H1 (cell line): ENCODE data around the gene PXDN. TPM values are rescaled to one million over a fixed set of nuclear protein-coding genes. Genes with fewer than 3 reads are reported as not detected.

Source experiments
- CTCF ChIA-PET: fragments of 300-600 bp; sonication (Branson Sonifier 250); formaldehyde crosslinking; loops from one replicate; lab custom pipeline; 2021; ENCODE audit not compliant: partially characterized antibody; lab: Charles Lee
- POLR2A ChIA-PET: fragments of 300-600 bp; sonication (Branson Sonifier 250); formaldehyde crosslinking; loops from one replicate; lab custom pipeline; 2021; ENCODE audit warnings: inconsistent platforms; ENCODE audit not compliant: partially characterized antibody; lab: Charles Lee
- DNase-seq, 2 experiments: peaks; one replicate each; pipeline versions ENCODE4 v3.0.0 to v3.0.0-alpha.2; 2010 to 2022; ENCODE audit warnings: low spot score in 2 of 2, low read depth in 1 of 2, mixed read lengths in 1 of 2
- FAIRE-seq: peaks from 2 replicates; lab custom pipeline; 2011; peaks lifted over from hg19 to GRCh38; lab: Jason Lieb, UNC
- H2AFZ ChIP-seq: 2 replicates; pipeline ENCODE4 v1.8.1; 2012; ENCODE audit warnings: low read length, inconsistent platforms
- H2AK5ac ChIP-seq: 2 replicates; pipeline ENCODE4 v1.6.1; 2013; ENCODE audit warnings: low read depth, low read length
- H2BK120ac ChIP-seq: replicated peaks from 2 replicates; pipeline ENCODE3; 2013; ENCODE audit warnings: low read depth, low read length, inconsistent platforms
- H2BK12ac ChIP-seq: 2 replicates; pipeline ENCODE4 v1.6.1; 2013; ENCODE audit warnings: low read depth, low read length
- H2BK15ac ChIP-seq: 2 replicates; pipeline ENCODE4 v1.6.1; 2013; ENCODE audit warnings: low read length
- H2BK20ac ChIP-seq: 2 replicates; pipeline ENCODE4 v1.6.1; 2013; ENCODE audit warnings: low read length
- H2BK5ac ChIP-seq: 2 replicates; pipeline ENCODE4 v1.6.1; 2013; ENCODE audit warnings: low read depth, low read length
- H3K14ac ChIP-seq: 2 replicates; pipeline ENCODE4 v1.6.1; 2013; ENCODE audit warnings: inconsistent platforms; ENCODE audit not compliant: insufficient read length
- H3K18ac ChIP-seq: 2 replicates; pipeline ENCODE4 v1.6.1; 2013; ENCODE audit warnings: low read length; ENCODE audit errors: extremely low read depth
- H3K23ac ChIP-seq: 2 replicates; pipeline ENCODE4 v1.6.1; 2013; ENCODE audit warnings: inconsistent platforms; ENCODE audit not compliant: insufficient read length
- H3K23me2 ChIP-seq: 2 replicates; pipeline ENCODE4 v1.6.1; 2013; ENCODE audit warnings: low read depth, low read length
- H3K27ac ChIP-seq: 2 replicates; pipeline ENCODE4 v1.6.1; 2011; ENCODE audit warnings: low read depth, low read length, inconsistent platforms
- H3K27me3 ChIP-seq, 4 experiments: replicated peaks in 1 of 4; 1 replicate in 1 of 4; 2 replicates in 3 of 4; pipeline versions ENCODE4 v1.6.1 to v1.8.1; 2011 to 2013; ENCODE audit warnings: low read length in 3 of 4, mild to moderate bottlenecking in 3 of 4, inconsistent platforms in 2 of 4, mixed read lengths in 2 of 4, moderate library complexity in 1 of 4; ENCODE audit not compliant: control insufficient read depth in 3 of 4, insufficient read depth in 3 of 4; ENCODE audit errors: extremely low read depth in 1 of 4
- H3K36me3 ChIP-seq, 4 experiments: 2 replicates each; pipeline versions ENCODE4 v1.6.1 to v1.8.1; 2011 to 2013; ENCODE audit warnings: mild to moderate bottlenecking in 4 of 4, low read length in 3 of 4, moderate library complexity in 2 of 4, control low read depth in 1 of 4, inconsistent platforms in 1 of 4; ENCODE audit not compliant: insufficient read depth in 4 of 4, control insufficient read depth in 2 of 4
- H3K4ac ChIP-seq: replicated peaks from 2 replicates; pipeline ENCODE3; 2013; ENCODE audit warnings: low read length, low read depth, mixed read lengths, inconsistent platforms; ENCODE audit not compliant: insufficient read length
- H3K4me1 ChIP-seq, 4 experiments: replicated peaks in 1 of 4; 1 replicate in 1 of 4; 2 replicates in 3 of 4; pipeline versions ENCODE4 v1.6.1 to v1.8.1; 2011 to 2013; ENCODE audit warnings: low read length in 3 of 4, inconsistent platforms in 2 of 4, mixed read lengths in 1 of 4; ENCODE audit not compliant: insufficient read depth in 4 of 4, control insufficient read depth in 3 of 4
- H3K4me2 ChIP-seq, 2 experiments: 2 replicates each; pipeline versions ENCODE4 v1.6.1 to v1.8.1; 2011 to 2013; ENCODE audit warnings: low read depth in 2 of 2, low read length in 2 of 2, control low read depth in 1 of 2, inconsistent platforms in 1 of 2, mild to moderate bottlenecking in 1 of 2; ENCODE audit not compliant: insufficient read depth in 1 of 2
- H3K4me3 ChIP-seq, 4 experiments: fragments of 200-600, 300-600 bp in 1 of 4; sonication (generic), shearing (Covaris generic), sonication (Bioruptor Twin) in 1 of 4; 2 replicates each; pipeline versions ENCODE4 v1.5.1 to v1.8.1; 2011 to 2016; ENCODE audit warnings: low read length in 4 of 4, low read depth in 3 of 4, control low read depth in 2 of 4, inconsistent platforms in 2 of 4, mild to moderate bottlenecking in 2 of 4, mixed read lengths in 1 of 4, moderate library complexity in 1 of 4; ENCODE audit not compliant: insufficient read depth in 2 of 4; ENCODE audit errors: extremely low read depth in 1 of 4
- H3K56ac ChIP-seq: replicated peaks from 2 replicates; pipeline ENCODE3; 2013; ENCODE audit warnings: low read depth, mild to moderate bottlenecking, mixed read lengths, low read length, inconsistent platforms; ENCODE audit not compliant: insufficient read length
- H3K79me1 ChIP-seq: 2 replicates; pipeline ENCODE4 v1.6.1; 2013; ENCODE audit warnings: low read depth, low read length, control low read depth
- H3K79me2 ChIP-seq, 2 experiments: 2 replicates each; pipeline versions ENCODE4 v1.6.1 to v1.8.1; 2012 to 2013; ENCODE audit warnings: low read length in 2 of 2, mild to moderate bottlenecking in 2 of 2, inconsistent platforms in 1 of 2; ENCODE audit not compliant: insufficient read depth in 2 of 2, control insufficient read depth in 1 of 2
- H3K9ac ChIP-seq, 4 experiments: replicated peaks in 1 of 4; 1 replicate in 1 of 4; 2 replicates in 3 of 4; pipeline versions ENCODE4 v1.6.1 to v1.8.1; 2011 to 2013; ENCODE audit warnings: low read depth in 3 of 4, low read length in 3 of 4, control low read depth in 2 of 4, mild to moderate bottlenecking in 2 of 4, moderate library complexity in 2 of 4, inconsistent platforms in 1 of 4; ENCODE audit errors: extremely low read depth in 1 of 4
- H3K9me3 ChIP-seq, 2 experiments: 2 replicates each; pipeline versions ENCODE4 v1.6.1 to v1.8.1; 2012 to 2013; ENCODE audit warnings: mild to moderate bottlenecking in 2 of 2, moderate library complexity in 2 of 2, control low read depth in 1 of 2, inconsistent platforms in 1 of 2, low read depth in 1 of 2, low read length in 1 of 2, mixed read lengths in 1 of 2; ENCODE audit not compliant: insufficient read depth in 2 of 2
- H4K20me1 ChIP-seq, 2 experiments: replicated peaks in 1 of 2; 2 replicates each; pipeline versions ENCODE3 to v1.8.1; 2011 to 2013; ENCODE audit warnings: inconsistent platforms in 2 of 2, low read length in 2 of 2, mild to moderate bottlenecking in 1 of 2; ENCODE audit not compliant: insufficient read depth in 2 of 2, control insufficient read depth in 1 of 2
- H4K5ac ChIP-seq: 2 replicates; pipeline ENCODE4 v1.6.1; 2013; ENCODE audit warnings: low read length, low read depth, mixed read lengths, inconsistent platforms; ENCODE audit not compliant: insufficient read length
- H4K8ac ChIP-seq: 2 replicates; pipeline ENCODE4 v1.8.0; 2013; ENCODE audit warnings: mild to moderate bottlenecking, moderate library complexity, low read length, inconsistent platforms; ENCODE audit not compliant: insufficient read depth; ENCODE audit errors: extremely low read depth
- H4K91ac ChIP-seq: replicated peaks from 2 replicates; pipeline ENCODE3; 2013; ENCODE audit warnings: low read length, mixed read lengths, inconsistent platforms; ENCODE audit not compliant: insufficient read length
- BCL11A ChIP-seq, 2 experiments: IDR thresholded peaks; one replicate each; pipeline ENCODE4 v1.6.1; 2011; ENCODE audit warnings: low read depth in 2 of 2, low read length in 2 of 2, mild to moderate bottlenecking in 2 of 2
- RAD21 ChIP-seq, 2 experiments: IDR thresholded peaks in 1 of 2; conservative IDR thresholded peaks in 1 of 2; 2 replicates each; pipeline ENCODE4 v1.6.1; 2011; ENCODE audit warnings: low read depth in 2 of 2, low read length in 2 of 2, improper control_type of control experiment in 1 of 2, inconsistent platforms in 1 of 2, mild to moderate bottlenecking in 1 of 2, moderate library complexity in 1 of 2
- RNF2 ChIP-seq: fragments of 200-900, 300-1000 bp; sonication (generic); IDR thresholded peaks from 2 replicates; pipeline ENCODE4 v1.7.1; 2016; ENCODE audit warnings: borderline replicate concordance, low read depth, mild to moderate bottlenecking, antibody characterized with exemption, low read length; ENCODE audit not compliant: poor library complexity, severe bottlenecking; ENCODE audit errors: missing control alignments
- SIN3A ChIP-seq, 2 experiments: IDR thresholded peaks in 1 of 2; conservative IDR thresholded peaks in 1 of 2; 2 replicates each; pipeline ENCODE4 v1.6.1; 2011 to 2012; ENCODE audit warnings: low read length in 2 of 2, improper control_type of control experiment in 1 of 2, low read depth in 1 of 2, mild to moderate bottlenecking in 1 of 2
- SRF ChIP-seq: IDR thresholded peaks from 2 replicates; pipeline ENCODE4 v1.6.1; 2011; ENCODE audit warnings: mild to moderate bottlenecking, low read depth, low read length, moderate library complexity
- SUZ12 ChIP-seq: fragments of 200-600 bp; sonication (generic); IDR thresholded peaks from 2 replicates; pipeline ENCODE4 v1.6.1; 2012; ENCODE audit warnings: mild to moderate bottlenecking, inconsistent platforms, low read length, moderate library complexity, mixed read lengths
- USF2 ChIP-seq: IDR thresholded peaks from 2 replicates; pipeline ENCODE4 v1.6.1; 2011; ENCODE audit warnings: low read length, improper control_type of control experiment
- WGBS, 2 experiments: shearing (Covaris generic) in 1 of 2; methylation state at CpG; one replicate each; pipeline versions ENCODE4 v1.1.6 to v1.1.7; 2013 to 2015; ENCODE audit warnings: low lambda C conversion rate in 2 of 2, mixed read lengths in 2 of 2, inconsistent platforms in 1 of 2, low coverage in 1 of 2, missing lambda C conversion rate in 1 of 2; ENCODE audit not compliant: insufficient replicate concordance in 2 of 2, insufficient coverage in 1 of 2, insufficient read length in 1 of 2; ENCODE audit errors: extremely low coverage in 1 of 2, missing lambda C conversion rate in 1 of 2; 5-methylcytosine and 5-hydroxymethylcytosine counted together
- polyA plus RNA-seq, 7 experiments: library from polyadenylated mRNA; depleted of rRNA in 3 of 7; stranded (reverse) in 5 of 7; unstranded in 2 of 7; fragments of >200 nt in 5 of 7; fragments of 200-250 nt in 2 of 7; gene quantifications; 1 replicate in 5 of 7; 2 replicates in 1 of 7; 4 replicates in 1 of 7; pipeline versions ENCODE4 v1.2.1 to v1.2.3, GENCODE V29; 2011 to 2013; ENCODE audit warnings: missing spikeins in 2 of 7, mixed read lengths in 2 of 7
- total RNA-seq: library from RNA; stranded (reverse); fragmentation: NEBNext Ultra II Directional; extraction: Animal tissue kit (Norgen Biotek cat#: 25700); gene quantifications from 2 replicates; pipeline ENCODE4 v1.2.1, GENCODE V29; 2021

PXDN gene
- total and polyA plus RNA-seq, 2 of the 8 experiments (the other 6 are each of a cell fraction or from before 2014, with no cell fraction given): 104 to 141 TPM

GRCh38 chr2:1677821-1678165 is 66.5 kb downstream of the PXDN start:
- CTCF ChIA-PET: interaction anchor here (0.6 to 1.8 kb wide), 8 partner anchors 13 to 474 kb away, joined by 3 to 5 read pairs (median 3); no protein-coding TSS in a partner anchor

More at GRCh38 chr2:1677821-1678165, 66.5 kb downstream of the PXDN start:
- 97% methylated on average over 12 of the region's 12 CpGs; no CpG with 5 or more reads in 1 of the 2 experiments for WGBS, 2 experiments
- H3K4me3 ChIP-seq: no peak overlapping the region
- no peak overlapping the region for H3K56ac ChIP-seq
- peaks cover 5 to 25% of the 10 kb centered on the region in 2 experiments for H4K20me1 ChIP-seq
- no peak for FAIRE-seq
- no peak for DNase-seq
- no peak overlapping the region for H3K4ac ChIP-seq
- H4K5ac ChIP-seq: no peak overlapping the region
- H3K9me3 ChIP-seq: no peaks in the 10 kb centered on the region
- no peak overlapping the region for H4K8ac ChIP-seq
- no peak overlapping the region for H3K9ac ChIP-seq
- no peak overlapping the region for H2AK5ac ChIP-seq
- no peak overlapping the region for H3K4me2 ChIP-seq
- no peaks in the 10 kb centered on the region for H3K4me1 ChIP-seq
- H3K27ac ChIP-seq: no peak overlapping the region
- H3K14ac ChIP-seq: no peak overlapping the region
- H3K79me2 ChIP-seq: no peaks in the 10 kb centered on the region
- no peak overlapping the region for H3K18ac ChIP-seq
- peaks cover 12% of the 10 kb centered on the region; the same call in 1 of the 2 replicates for H3K23me2 ChIP-seq
- no peak overlapping the region for H3K23ac ChIP-seq
- no peaks in the 10 kb centered on the region for H3K27me3 ChIP-seq
- H4K91ac ChIP-seq: no peak overlapping the region
- H2BK12ac ChIP-seq: no peak overlapping the region
- no peaks in the 10 kb centered on the region for H3K79me1 ChIP-seq
- no peak overlapping the region for H2BK15ac ChIP-seq
- TF ChIP-seq SIN3A (conservative IDR thresholded peaks at IDR 0.05 in 1 of 2, IDR thresholded peaks at IDR 0.05 in 1 of 2; ENCODE audit: low read depth in 1 of 2, low read length in 2 of 2) (no peak), USF2 (no peak), RNF2 (no peak), SRF (no peak), RAD21 (IDR thresholded peaks at IDR 0.05 in 1 of 2, conservative IDR thresholded peaks at IDR 0.05 in 1 of 2; ENCODE audit: low read depth in 2 of 2, low read length in 2 of 2) (no peak), BCL11A (IDR thresholded peaks at IDR 0.05; ENCODE audit: low read depth in 2 of 2, low read length in 2 of 2) (no peak), SUZ12 (no peak)
- POLR2A ChIA-PET: no interaction called here
- H2BK5ac ChIP-seq: no peak overlapping the region
- H2BK120ac ChIP-seq: no peak overlapping the region
- H2AFZ ChIP-seq: no peak overlapping the region
- peaks cover 30 to 62% (median 49%) of the 10 kb centered on the region in 4 experiments for H3K36me3 ChIP-seq
- H2BK20ac ChIP-seq: no peak overlapping the region
